Measurements from ENCODE around the gene MAPK10.

DNA sequence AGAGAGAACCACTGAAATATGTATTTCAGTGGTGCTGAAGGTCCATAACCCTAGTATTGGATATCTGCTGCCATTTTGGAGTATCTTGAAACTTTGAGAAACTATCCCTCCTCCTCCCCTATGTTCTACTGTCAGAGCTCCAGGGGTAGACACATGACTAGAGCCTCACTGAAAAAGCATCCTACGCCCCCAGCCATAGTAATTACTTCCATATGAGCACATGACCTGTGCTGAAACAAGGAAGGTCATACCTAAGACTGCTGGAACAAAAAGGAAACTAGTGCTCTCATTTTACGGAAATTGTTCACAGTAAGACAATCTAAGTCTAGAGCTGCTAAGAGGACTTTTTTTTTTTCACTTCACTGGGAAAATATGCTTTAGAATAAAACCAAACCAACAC is 42.0 kb upstream of the MAPK10 start:
- TF ChIP-seq POLR2A (IDR thresholded peaks at IDR 0.05) (no peak), CTCF (IDR thresholded peaks at IDR 0.05 in 4 of 5, conservative IDR thresholded peaks at IDR 0.05 in 1 of 5) (no peak)
